CD4-positive, alpha-beta T cell (primary cell): ENCODE measurements around the gene CLEC20A. TPM values are rescaled to one million over a fixed set of nuclear protein-coding genes. Genes with fewer than 3 reads are reported as not detected.

Experiments
- ATAC-seq: fragments of 200-7000 bp; cut with Tn5 transposase; one replicate; pipeline ENCODE4 v1.10.0; 2022; ENCODE audit warnings: mild to moderate bottlenecking; ENCODE audit not compliant: poor library complexity
- CTCF ChIA-PET: fragments of 350-600 bp; sonication (Branson Sonifier 250); formaldehyde crosslinking; loops from one replicate; lab custom pipeline; 2021; ENCODE audit warnings: antibody characterized with exemption, inconsistent platforms; lab: Charles Lee
- POLR2A ChIA-PET: fragments of 350-600 bp; sonication (Branson Sonifier 250); formaldehyde crosslinking; loops from one replicate; lab custom pipeline; 2021; ENCODE audit warnings: antibody characterized with exemption, inconsistent platforms; lab: Charles Lee
- DNase-seq, 14 experiments: peaks; one replicate each; pipeline ENCODE4 v3.0.0-alpha.2; 2013 to 2020; ENCODE audit warnings: mixed read lengths in 2 of 14
- H3K27ac ChIP-seq, 2 donors: one replicate each; pipeline versions ENCODE4 v1.5.1 to v1.7.0; 2013; ENCODE audit warnings: low read length in 2 of 2, low read depth in 1 of 2, mild to moderate bottlenecking in 1 of 2
- H3K27me3 ChIP-seq, 2 experiments: 1 replicate in 1 of 2; 2 replicates in 1 of 2; pipeline versions ENCODE4 v1.6.1 to v1.7.0; 2013; ENCODE audit warnings: low read length in 2 of 2, control low read depth in 1 of 2, mild to moderate bottlenecking in 1 of 2, moderate library complexity in 1 of 2; ENCODE audit not compliant: insufficient read depth in 2 of 2, control insufficient read depth in 1 of 2
- H3K36me3 ChIP-seq: one replicate; pipeline ENCODE4 v1.6.1; 2013; ENCODE audit warnings: low read length, control low read depth; ENCODE audit not compliant: insufficient read depth
- H3K4me1 ChIP-seq: one replicate; pipeline ENCODE4 v1.6.1; 2013; ENCODE audit warnings: low read length, control low read depth; ENCODE audit not compliant: insufficient read depth
- H3K4me3 ChIP-seq: one replicate; pipeline ENCODE4 v1.5.1; 2013; ENCODE audit warnings: mild to moderate bottlenecking, low read length, moderate library complexity
- H3K9me3 ChIP-seq, 2 experiments: 1 replicate in 1 of 2; 2 replicates in 1 of 2; pipeline versions ENCODE4 v1.6.1 to v1.7.0; 2013; ENCODE audit warnings: low read length in 2 of 2, mild to moderate bottlenecking in 2 of 2, control low read depth in 1 of 2, moderate library complexity in 1 of 2; ENCODE audit not compliant: control insufficient read depth in 1 of 2, insufficient read depth in 1 of 2
- H3K27ac Mint-ChIP-seq: one replicate; pipeline ENCODE4 v1.8.0; 2020; ENCODE audit warnings: mixed read lengths
- H3K27me3 Mint-ChIP-seq: one replicate; pipeline ENCODE4 v1.8.0; 2021; ENCODE audit warnings: mixed read lengths
- H3K36me3 Mint-ChIP-seq: one replicate; pipeline ENCODE4 v1.8.0; 2021; ENCODE audit warnings: low read depth, mixed read lengths
- H3K4me1 Mint-ChIP-seq: one replicate; pipeline ENCODE4 v1.8.0; 2021; ENCODE audit warnings: low read depth, mixed read lengths
- H3K4me3 Mint-ChIP-seq: one replicate; pipeline ENCODE4 v1.8.0; 2020; ENCODE audit warnings: mild to moderate bottlenecking, mixed read lengths
- H3K9me3 Mint-ChIP-seq: one replicate; pipeline ENCODE4 v1.8.0; 2020; ENCODE audit warnings: mixed read lengths
- CTCF ChIP-seq: fragments of 200-600 bp; IDR thresholded peaks from one replicate; pipeline ENCODE4 v1.8.0; 2022; ENCODE audit warnings: antibody characterized with exemption, mild to moderate bottlenecking
- intact Hi-C, 2 experiments: fragments of 100-400 bp; cut with DNase I in 1 of 2; cut with micrococcal nuclease in 1 of 2; formaldehyde crosslinking; loops; one replicate each; pipeline versions ENCODE4 v1.15.1 to v1.9.0; 2023 to 2025; cut with DNase I, micrococcal nuclease
- total RNA-seq, 174 experiments: library from RNA in 2 of 174; stranded (reverse) in 2 of 174; gene quantifications; one replicate each; pipeline ENCODE4 v1.2.3 and lab custom pipeline; 2021 to 2026

Gene CLEC20A
- total RNA-seq, 2 experiments from 2014 or later, result not detected

GRCh38 chr1:178493301-178493741, 3.4 kb downstream of the CLEC20A start:
- Mint-ChIP-seq H3K27ac (no peak overlapping the region), H3K9me3 (no peaks in the 10 kb centered on the region), H3K27me3 (peaks cover 5% of the 10 kb centered on the region), H3K36me3 (no peaks in the 10 kb centered on the region), H3K4me1 (no peaks in the 10 kb centered on the region), H3K4me3 (no peak overlapping the region)
- Histone ChIP-seq H3K36me3 (no peaks in the 10 kb centered on the region), H3K9me3 (no peaks in the 10 kb centered on the region), H3K27me3 (no peaks in the 10 kb centered on the region), H3K27ac (no peak overlapping the region), H3K4me1 (no peaks in the 10 kb centered on the region), H3K4me3 (no peak overlapping the region)
- ChIA-PET POLR2A (no interaction called here), CTCF (no interaction called here)
- intact Hi-C loops, result no loop called here
- TF ChIP-seq CTCF, result no peak
- DNase-seq (no peak), ATAC-seq (no peak)

- no peaks in the 10 kb centered on the region for H3K27me3 ChIP-seq
- Mint-ChIP-seq H3K9me3 (no peaks in the 10 kb centered on the region), H3K27ac (no peak overlapping the region), H3K27me3 (peaks cover 13% of the 10 kb centered on the region), H3K4me3 (no peak overlapping the region), H3K4me1 (no peaks in the 10 kb centered on the region), H3K36me3 (no peaks in the 10 kb centered on the region)
- TF ChIP-seq CTCF, result no peak
- intact Hi-C loops, result no loop called here
- H3K36me3 ChIP-seq, result no peaks in the 10 kb centered on the region
- no peaks in the 10 kb centered on the region for H3K4me1 ChIP-seq
- ChIA-PET POLR2A (no interaction called here), CTCF (no interaction called here)
- H3K9me3 ChIP-seq, result no peaks in the 10 kb centered on the region
- H3K4me3 ChIP-seq, result no peak overlapping the region
- H3K27ac ChIP-seq, result no peak overlapping the region
- ATAC-seq, result no peak
- no peak for DNase-seq
These were observed 4.4 kb downstream of the CLEC20A start for GRCh38 chr1:178492341-178492740.

GRCh38 chr1:178491721-178492120, 5.0 kb downstream of the CLEC20A start:
- Histone ChIP-seq H3K4me1 (no peaks in the 10 kb centered on the region), H3K27me3 (no peaks in the 10 kb centered on the region), H3K27ac (no peak overlapping the region), H3K9me3 (no peaks in the 10 kb centered on the region), H3K4me3 (no peak overlapping the region), H3K36me3 (no peaks in the 10 kb centered on the region)
- no peak overlapping the region for H3K27ac Mint-ChIP-seq
- ChIA-PET CTCF (no interaction called here), POLR2A (no interaction called here)
- peaks cover 15% of the 10 kb centered on the region for H3K27me3 Mint-ChIP-seq
- no peak overlapping the region for H3K4me3 Mint-ChIP-seq
- intact Hi-C loops, result no loop called here
- TF ChIP-seq CTCF, result no peak
- H3K4me1 Mint-ChIP-seq, result no peaks in the 10 kb centered on the region
- H3K36me3 Mint-ChIP-seq, result no peaks in the 10 kb centered on the region
- no peaks in the 10 kb centered on the region for H3K9me3 Mint-ChIP-seq
- DNase-seq (no peak), ATAC-seq (no peak)
